Hindlimb muscle (tissue), 1 donor: ENCODE measurements around the gene RAD1. TPM values are rescaled to one million over a fixed set of nuclear protein-coding genes. Genes with fewer than 3 reads are reported as not detected.

Source experiments
- DNase-seq: peaks from one replicate; pipeline ENCODE4 v3.0.0-alpha.2; 2013
- polyA plus RNA-seq: library from polyadenylated mRNA; unstranded; fragments of 120-200 nt; gene quantifications from one replicate; pipeline ENCODE4 v1.2.1, GENCODE V29; 2013; ENCODE audit not compliant: insufficient read length

RAD1 gene
- polyA plus RNA-seq, 1 donor: 21.3 TPM

DNA sequence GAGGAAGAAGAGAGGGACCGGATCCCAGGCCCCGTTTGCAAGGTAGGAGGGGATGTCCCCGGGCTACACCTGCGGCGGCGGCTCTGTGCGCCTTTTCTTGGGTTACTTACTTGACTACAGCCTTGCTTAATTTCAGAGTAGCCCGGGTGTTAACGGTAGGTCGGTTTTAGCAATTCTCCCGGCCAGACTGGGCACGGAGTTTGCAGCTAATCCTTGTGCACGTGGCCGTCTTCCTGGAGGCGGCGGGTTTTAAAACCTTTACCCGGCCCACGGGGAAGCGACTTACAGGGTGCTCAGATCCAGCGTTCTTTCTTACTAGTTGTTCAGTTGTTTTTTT, 520 bp upstream of the RAD1 start:
- DNase-seq: no peak

DNA sequence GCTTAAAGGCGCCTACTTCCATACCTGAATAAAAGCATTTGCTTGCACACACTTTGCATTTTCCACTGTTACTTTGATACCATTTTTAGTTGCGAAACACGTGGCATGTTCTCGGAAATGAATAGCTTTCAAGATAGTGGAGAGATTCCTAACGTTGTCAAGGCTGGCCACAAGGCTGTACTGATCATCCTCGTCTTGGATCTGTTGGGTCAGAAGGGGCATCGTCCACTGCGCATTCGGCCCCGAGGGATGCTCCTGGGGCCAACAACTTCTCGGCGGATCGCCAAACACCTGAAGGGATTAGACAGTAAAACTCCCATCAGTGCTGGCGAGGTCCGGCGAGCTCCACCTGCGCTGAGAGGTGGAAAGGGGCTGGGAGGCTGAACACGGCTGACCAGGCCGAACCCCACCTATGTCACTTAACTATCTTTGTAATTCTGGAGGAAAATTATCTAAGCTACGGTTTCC, 599 bp downstream of the RAD1 start:
- DNase-seq: no peak

DNA sequence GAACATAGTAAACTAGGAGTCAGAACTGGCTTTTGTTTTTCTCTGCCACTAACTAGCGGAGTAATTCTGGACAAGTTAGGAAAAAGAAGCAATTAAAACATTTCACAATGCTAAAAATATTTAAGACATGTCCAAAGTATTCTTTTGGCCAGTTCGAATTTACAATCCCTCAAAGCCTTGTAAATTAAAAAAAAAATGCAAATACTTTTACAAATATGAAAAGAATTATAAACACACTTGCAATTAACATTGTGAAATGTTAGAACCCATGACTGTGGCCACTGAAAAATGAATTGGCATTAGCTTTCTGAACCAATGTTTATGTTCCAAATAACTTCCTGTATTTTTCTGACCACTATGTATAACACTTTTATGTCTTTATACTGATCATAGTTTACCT, 2.2 kb downstream of the RAD1 start:
- no peak for DNase-seq

DNA sequence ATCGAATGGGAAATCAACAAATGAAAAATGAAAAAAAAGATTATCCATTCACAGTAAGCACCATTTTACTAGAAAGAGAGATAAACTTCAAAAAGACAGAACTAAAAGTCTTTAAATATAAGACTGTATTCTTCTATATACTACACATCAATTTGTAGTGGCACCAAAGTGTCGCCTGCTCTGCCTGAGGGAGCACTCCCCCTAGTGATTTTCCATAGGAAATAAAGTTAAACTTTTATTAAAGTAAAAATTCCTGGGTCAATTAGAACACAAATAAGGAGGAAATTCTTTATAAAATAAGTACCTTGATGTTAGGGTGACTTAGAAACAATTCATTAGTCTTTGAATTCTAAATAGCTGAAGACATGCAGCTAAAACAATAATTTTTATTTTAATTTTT, 9.7 kb downstream of the RAD1 start:
- DNase-seq: no peak

- no peak for DNase-seq
Measured at GRCh38 chr5:34903260-34903659, 12.0 kb downstream of the RAD1 start.

DNA sequence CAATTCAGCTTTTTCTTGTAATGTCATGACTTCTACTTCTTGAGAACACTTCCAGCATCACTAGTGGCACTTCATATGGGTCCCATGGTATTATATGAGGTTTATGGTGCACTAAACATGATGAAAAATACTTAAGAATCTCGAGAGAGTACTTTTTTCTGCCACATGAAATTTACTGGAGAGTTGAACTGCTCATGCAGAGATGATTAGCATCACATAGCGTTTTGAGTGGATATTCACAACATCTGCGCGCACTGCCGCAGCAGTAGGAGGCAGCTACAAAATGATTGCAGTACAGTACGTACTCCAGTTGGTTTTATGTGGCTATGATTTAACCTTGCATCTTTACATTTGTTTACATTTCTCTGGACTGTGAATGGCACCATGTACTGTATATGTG, 14.7 kb downstream of the RAD1 start:
- no peak for DNase-seq

GRCh38 chr5:34899066-34899465, 16.2 kb downstream of the RAD1 start:
- no peak for DNase-seq

DNA sequence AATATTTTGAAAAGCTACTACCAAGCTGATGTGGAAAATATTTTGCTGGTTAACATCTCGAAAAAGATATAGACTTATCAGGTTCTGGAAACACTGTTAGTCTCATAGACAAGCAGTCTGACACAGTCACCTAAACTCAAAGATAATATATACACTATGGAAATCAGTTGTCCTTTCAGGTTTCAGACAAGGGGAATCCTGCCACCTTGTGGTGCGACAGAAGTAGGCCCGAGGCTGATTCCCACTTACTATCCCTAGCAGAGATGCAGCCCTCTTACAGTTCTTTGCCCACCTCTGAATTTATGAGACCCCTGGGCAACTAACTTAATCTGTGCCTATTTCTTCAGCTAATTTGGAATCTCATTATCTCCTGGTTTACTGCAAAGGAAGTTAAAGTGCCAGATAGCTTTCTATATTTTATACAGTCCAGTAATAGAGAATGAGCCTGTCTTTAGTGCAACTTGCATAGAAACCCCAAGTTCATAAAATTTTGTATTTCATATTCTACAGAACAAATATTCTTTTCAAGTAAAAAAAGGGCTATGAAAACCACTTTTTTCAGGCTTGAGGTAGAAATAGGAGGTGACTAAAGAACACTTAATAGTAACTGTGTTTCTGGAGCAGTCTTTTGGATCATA, 16.9 kb downstream of the RAD1 start:
- peak; percentile 80 for DNase-seq

DNA sequence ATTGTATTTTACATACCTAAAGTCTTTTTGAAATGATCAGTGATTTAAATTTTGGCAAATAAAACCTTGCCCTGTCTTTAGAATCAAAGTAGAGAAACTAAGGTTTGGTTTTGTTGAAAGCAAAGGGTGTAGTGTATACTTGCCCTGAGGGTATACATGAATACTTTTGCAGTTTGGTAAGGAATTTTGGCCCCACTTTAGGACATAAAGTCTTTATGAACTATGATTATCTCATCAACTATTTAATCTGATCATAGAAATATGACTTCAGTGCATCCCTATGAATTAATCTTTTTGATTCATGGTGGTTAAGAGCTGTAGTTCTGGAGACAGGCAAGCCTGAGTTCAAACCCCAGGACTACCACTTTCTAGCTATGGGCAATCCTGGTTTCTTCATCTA, 17.7 kb downstream of the RAD1 start:
- DNase-seq: no peak

GRCh38 chr5:34895641-34896419, 19.5 kb downstream of the RAD1 start:
- DNase-seq: no peak

- DNase-seq: no peak
Measured at GRCh38 chr5:34894716-34895115, 20.6 kb downstream of the RAD1 start.

- no peak for DNase-seq
Measured at GRCh38 chr5:34892414-34892813, 22.9 kb downstream of the RAD1 start.

- DNase-seq: peak; percentile 93
Measured at GRCh38 chr5:34891981-34892380, 23.3 kb downstream of the RAD1 start.

GRCh38 chr5:34889394-34889793, 25.9 kb downstream of the RAD1 start:
- no peak for DNase-seq

GRCh38 chr5:34886392-34887119, 28.7 kb downstream of the RAD1 start:
- no peak for DNase-seq

GRCh38 chr5:34881246-34881645, 34.1 kb downstream of the RAD1 start:
- DNase-seq: no peak

- DNase-seq: no peak
Measured at GRCh38 chr5:34876275-34876674, 39.0 kb downstream of the RAD1 start.

- DNase-seq: no peak
Measured at GRCh38 chr5:34870382-34870781, 44.9 kb downstream of the RAD1 start.

- no peak for DNase-seq
Measured at GRCh38 chr5:34869256-34869655, 46.0 kb downstream of the RAD1 start.

DNA sequence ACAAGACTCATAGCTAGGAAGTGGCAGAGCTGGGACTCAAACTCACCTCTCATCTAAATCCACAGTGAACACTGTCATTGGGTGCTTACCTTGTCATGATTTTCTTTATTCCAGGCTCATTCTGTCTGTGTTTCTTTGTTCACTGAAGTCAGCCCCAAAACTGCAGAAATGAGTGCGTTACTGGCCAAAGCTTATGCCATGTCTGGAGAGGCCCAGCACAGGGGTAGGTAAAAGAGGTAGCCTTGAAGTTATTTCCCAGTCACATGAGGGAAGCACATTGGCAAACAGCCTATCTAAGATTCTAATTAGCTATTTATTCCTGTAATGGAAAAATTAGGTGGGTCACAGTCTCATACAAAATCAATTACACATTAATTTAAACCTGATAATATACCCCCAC, 46.5 kb downstream of the RAD1 start:
- DNase-seq: no peak

GRCh38 chr5:34867660-34868059, 47.6 kb downstream of the RAD1 start:
- DNase-seq: no peak

DNA sequence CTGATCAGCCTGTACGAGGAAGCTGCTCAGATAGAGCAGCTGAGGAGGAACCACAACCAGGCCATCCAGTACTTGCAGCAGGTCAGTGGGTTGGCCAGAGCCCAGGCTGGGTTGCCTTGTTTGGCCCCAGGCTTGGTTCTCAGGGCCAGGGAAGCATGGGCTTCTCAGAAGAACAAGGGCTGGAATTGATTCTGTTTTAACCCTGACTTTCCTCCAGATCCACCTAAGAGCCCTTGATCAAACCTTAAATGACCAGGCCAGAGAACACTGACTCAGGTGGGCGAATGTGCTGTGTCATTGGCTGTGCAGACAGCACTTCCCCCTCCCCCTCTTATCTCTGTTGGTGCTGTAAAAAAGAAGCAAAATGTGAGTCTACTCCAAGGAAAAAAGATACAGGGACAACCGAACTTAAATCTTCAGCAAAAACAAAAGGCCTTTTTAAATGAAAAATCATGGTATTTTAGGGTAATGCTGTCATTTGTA, 48.3 kb downstream of the RAD1 start:
- no peak for DNase-seq

GRCh38 chr5:34865091-34865490, 50.2 kb downstream of the RAD1 start:
- no peak for DNase-seq

GRCh38 chr5:34863946-34864345, 51.4 kb downstream of the RAD1 start:
- DNase-seq: no peak
